Measurements from ENCODE around the gene CCDC191.

DNA sequence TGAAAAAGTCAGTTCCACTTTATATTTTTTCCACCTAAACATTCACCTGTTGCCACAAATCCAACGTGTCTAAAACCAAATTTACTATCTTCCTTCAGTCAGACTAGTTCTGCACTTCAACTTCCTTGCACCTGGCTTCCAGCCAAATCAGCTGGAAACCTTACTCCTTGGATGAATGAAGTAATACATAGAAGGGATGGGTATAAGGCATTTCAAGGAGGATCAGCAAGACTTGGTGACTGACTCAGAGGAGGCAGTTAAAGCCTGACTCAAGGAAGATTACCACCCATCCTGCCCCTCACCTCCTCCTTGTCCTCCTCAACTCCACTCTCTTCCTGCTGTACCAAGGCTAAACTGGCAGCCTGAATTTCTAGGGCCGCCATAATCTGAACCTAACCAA lies 37.3 kb upstream of the CCDC191 start:
- TF ChIP-seq, protein P1, sequence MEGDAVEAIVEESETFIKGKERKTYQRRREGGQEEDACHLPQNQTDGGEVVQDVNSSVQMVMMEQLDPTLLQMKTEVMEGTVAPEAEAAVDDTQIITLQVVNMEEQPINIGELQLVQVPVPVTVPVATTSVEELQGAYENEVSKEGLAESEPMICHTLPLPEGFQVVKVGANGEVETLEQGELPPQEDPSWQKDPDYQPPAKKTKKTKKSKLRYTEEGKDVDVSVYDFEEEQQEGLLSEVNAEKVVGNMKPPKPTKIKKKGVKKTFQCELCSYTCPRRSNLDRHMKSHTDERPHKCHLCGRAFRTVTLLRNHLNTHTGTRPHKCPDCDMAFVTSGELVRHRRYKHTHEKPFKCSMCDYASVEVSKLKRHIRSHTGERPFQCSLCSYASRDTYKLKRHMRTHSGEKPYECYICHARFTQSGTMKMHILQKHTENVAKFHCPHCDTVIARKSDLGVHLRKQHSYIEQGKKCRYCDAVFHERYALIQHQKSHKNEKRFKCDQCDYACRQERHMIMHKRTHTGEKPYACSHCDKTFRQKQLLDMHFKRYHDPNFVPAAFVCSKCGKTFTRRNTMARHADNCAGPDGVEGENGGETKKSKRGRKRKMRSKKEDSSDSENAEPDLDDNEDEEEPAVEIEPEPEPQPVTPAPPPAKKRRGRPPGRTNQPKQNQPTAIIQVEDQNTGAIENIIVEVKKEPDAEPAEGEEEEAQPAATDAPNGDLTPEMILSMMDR (IDR thresholded peaks at IDR 0.05; ENCODE audit: low read depth, low read length, poor library complexity, severe bottlenecking), result no peak
- TF ChIP-seq EZH2phosphoT487 (IDR thresholded peaks at IDR 0.05; ENCODE audit: borderline replicate concordance, low read length), result no peak

All from DOHH2 (cell line).